Pancreas (tissue), 10 donors: Measurements from ENCODE around the gene FAM186B. TPM values are rescaled to one million over a fixed set of nuclear protein-coding genes. Genes with fewer than 3 reads are reported as not detected.

Experiments
- ATAC-seq, 4 donors: fragments of 200-7000 bp; cut with Tn5 transposase; one replicate each; pipeline versions ENCODE4 v1.8.0 to v1.9.1; 2020; ENCODE audit warnings: mild to moderate bottlenecking in 4 of 4, moderate library complexity in 4 of 4
- DNase-seq, 6 donors: peaks; one replicate each; pipeline ENCODE4 v3.0.0-alpha.2; 2020
- FAIRE-seq: peaks from 2 replicates; lab custom pipeline; 2012; peaks lifted over from hg19 to GRCh38; lab: Jason Lieb, UNC
- H3K27ac ChIP-seq, 4 donors: fragments of 200-600 bp; sonication (generic); 1 replicate in 3 of 4; 2 replicates in 1 of 4; pipeline versions ENCODE4 v1.5.0 to v1.8.0; 2020
- H3K27me3 ChIP-seq, 4 donors: fragments of 200-600 bp; one replicate each; pipeline ENCODE4 v1.8.0; 2021
- H3K36me3 ChIP-seq, 3 donors: fragments of 200-600 bp; sonication (generic) in 1 of 3; one replicate each; pipeline versions ENCODE4 v1.5.0 to v1.8.0; 2020 to 2021
- H3K4me1 ChIP-seq, 3 donors: fragments of 200-600 bp; one replicate each; pipeline ENCODE4 v1.8.0; 2021
- H3K4me3 ChIP-seq, 4 donors: fragments of 200-600 bp; sonication (generic) in 2 of 4; one replicate each; pipeline versions ENCODE4 v1.5.0 to v1.8.0; 2020 to 2021
- H3K9me3 ChIP-seq, 4 donors: fragments of 200-600 bp; one replicate each; pipeline ENCODE4 v1.8.0; 2021
- WGBS, 2 donors: extraction: QIAGEN DNeasy Blood & Tissue Kit; methylation state at CpG; one replicate each; pipeline ENCODE4 v1.1.7; 2013; 5-methylcytosine and 5-hydroxymethylcytosine counted together
- intact Hi-C, 3 donors: fragments of 100-400 bp; cut with DNase I; formaldehyde crosslinking; loops; one replicate each; pipeline versions ENCODE4 v1.11.1 to v1.14.2; 2022
- polyA plus RNA-seq, 2 donors: library from polyadenylated mRNA; stranded (reverse); fragments of 200-250 nt; gene quantifications; one replicate each; pipeline ENCODE4 v1.2.3, GENCODE V29; 2013
- total RNA-seq, 6 donors: library from RNA; stranded (reverse); fragmentation: NEBNext Ultra II Directional in 4 of 6; extraction: Animal tissue kit (Norgen Biotek cat#: 25700) in 4 of 6; gene quantifications; one replicate each; pipeline versions ENCODE4 v1.2.1 to v1.2.4, GENCODE V29; 2021 to 2023
- TF ChIP-seq, protein P1 (sequence below), 4 donors: fragments of 200-600 bp; sonication (generic) in 3 of 4; IDR thresholded peaks; one replicate each; pipeline versions ENCODE4 v1.5.0 to v1.8.0; 2021; ENCODE audit warnings: antibody characterized with exemption in 4 of 4
- donor health status: healthy with polysubstance abuse.
- donor health status: DM: no; HTN: no; CAD: no; lungs with moderate emphysema.
- donor health status: DM: no; HTN: no; CAD: no.
- donor health status: control.
- donor health status: control.
- donor health status: Bipolar disorder and iron deficiency.
- donor health status: DM: yes; HTN: yes; CAD: no.
- donor health status: DM: no; HTN: no; CAD: no.
- donor health status: DM: no; HTN: no; CAD: no.
- donor health status: DM: yes; HTN: yes; CAD: no.

Gene FAM186B
- total and polyA plus RNA-seq, 8 donors: 0.49 to 1.7 (median 0.74) TPM

DNA sequence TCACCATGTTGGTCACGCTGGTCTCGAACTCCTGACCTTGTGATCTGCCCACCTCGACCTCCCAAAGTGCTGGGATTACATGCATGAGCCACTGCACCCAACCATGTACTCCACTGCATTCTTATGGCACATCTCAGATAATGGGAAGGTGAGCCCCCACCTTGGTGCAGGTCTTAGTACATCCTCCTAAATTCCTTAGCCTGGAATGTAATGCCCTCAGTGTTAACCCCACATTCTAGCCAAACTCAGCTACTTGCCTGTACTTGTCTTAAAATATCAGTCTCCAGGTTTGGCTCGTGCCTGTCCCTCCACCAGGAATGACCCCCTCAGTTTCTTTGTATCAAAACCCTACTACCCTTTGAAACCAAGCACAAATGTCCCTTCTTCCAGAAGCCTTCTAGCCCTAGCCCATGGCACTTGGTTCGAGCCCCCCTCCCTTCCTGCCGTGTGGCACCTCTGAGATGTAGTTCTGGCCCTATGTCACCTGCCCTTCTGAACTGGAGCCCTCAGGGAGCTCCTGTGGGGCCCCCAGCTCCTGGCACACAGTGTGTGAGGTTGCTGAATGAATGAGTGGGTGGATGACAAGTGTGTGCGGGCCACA, 58.2 kb downstream of the FAM186B start:
- TF ChIP-seq, protein P1, sequence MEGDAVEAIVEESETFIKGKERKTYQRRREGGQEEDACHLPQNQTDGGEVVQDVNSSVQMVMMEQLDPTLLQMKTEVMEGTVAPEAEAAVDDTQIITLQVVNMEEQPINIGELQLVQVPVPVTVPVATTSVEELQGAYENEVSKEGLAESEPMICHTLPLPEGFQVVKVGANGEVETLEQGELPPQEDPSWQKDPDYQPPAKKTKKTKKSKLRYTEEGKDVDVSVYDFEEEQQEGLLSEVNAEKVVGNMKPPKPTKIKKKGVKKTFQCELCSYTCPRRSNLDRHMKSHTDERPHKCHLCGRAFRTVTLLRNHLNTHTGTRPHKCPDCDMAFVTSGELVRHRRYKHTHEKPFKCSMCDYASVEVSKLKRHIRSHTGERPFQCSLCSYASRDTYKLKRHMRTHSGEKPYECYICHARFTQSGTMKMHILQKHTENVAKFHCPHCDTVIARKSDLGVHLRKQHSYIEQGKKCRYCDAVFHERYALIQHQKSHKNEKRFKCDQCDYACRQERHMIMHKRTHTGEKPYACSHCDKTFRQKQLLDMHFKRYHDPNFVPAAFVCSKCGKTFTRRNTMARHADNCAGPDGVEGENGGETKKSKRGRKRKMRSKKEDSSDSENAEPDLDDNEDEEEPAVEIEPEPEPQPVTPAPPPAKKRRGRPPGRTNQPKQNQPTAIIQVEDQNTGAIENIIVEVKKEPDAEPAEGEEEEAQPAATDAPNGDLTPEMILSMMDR (IDR thresholded peaks at IDR 0.05): no peak
- WGBS, 2 donors: 79 to 80% methylated on average over 7 of the region's 7 CpGs
- intact Hi-C loops: no loop called here
- Histone ChIP-seq H3K4me3 (no peak overlapping the region), H3K9me3 (no peaks in the 10 kb centered on the region), H3K4me1 (peaks cover 12 to 21% (median 20%) of the 10 kb centered on the region in 3 donors), H3K36me3 (no peaks in the 10 kb centered on the region), H3K27me3 (no peaks in the 10 kb centered on the region), H3K27ac (no peak overlapping the region)
- ATAC-seq (no peak), FAIRE-seq (no peak), DNase-seq (no peak)

- no peak for ATAC-seq
- intact Hi-C loops: no loop called here
- Histone ChIP-seq H3K4me3 (no peak overlapping the region), H3K27ac (no peak overlapping the region), H3K9me3 (no peaks in the 10 kb centered on the region), H3K27me3 (no peaks in the 10 kb centered on the region), H3K36me3 (no peaks in the 10 kb centered on the region), H3K4me1 (peaks cover 9 to 15% (median 13%) of the 10 kb centered on the region in 3 donors)
- no peak for FAIRE-seq
- DNase-seq: no peak
- TF ChIP-seq, protein P1 (IDR thresholded peaks at IDR 0.05): no peak
- 81 to 94% methylated on average over 3 of the region's 3 CpGs for WGBS, 2 donors
Observed at GRCh38 chr12:49546481-49546880, 59.0 kb downstream of the FAM186B start.

DNA sequence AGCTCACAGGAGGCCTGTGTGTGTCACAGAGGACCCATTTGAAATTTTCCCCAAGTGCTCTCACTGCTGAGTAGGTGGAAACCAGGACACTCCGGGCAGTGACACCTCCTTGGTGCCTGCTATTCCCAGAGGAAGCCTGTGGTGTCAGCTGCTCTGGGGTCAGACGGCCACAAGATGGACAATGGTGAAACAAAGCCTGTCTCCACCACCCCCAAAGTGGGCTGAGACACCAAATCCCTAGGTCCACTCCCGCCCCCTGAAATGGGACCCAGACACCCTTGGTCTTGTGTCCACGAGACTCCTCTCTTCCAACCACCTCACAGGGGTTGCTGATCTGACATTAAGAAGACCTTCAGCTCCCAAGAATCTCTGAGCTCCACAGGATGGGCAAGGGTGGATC, 59.6 kb downstream of the FAM186B start:
- Histone ChIP-seq H3K27ac (no peak overlapping the region), H3K27me3 (no peaks in the 10 kb centered on the region), H3K4me3 (no peak overlapping the region), H3K36me3 (no peaks in the 10 kb centered on the region), H3K4me1 (peaks cover 2 to 8% (median 6%) of the 10 kb centered on the region in 3 donors), H3K9me3 (no peaks in the 10 kb centered on the region)
- FAIRE-seq (no peak), DNase-seq (no peak), ATAC-seq (no peak)
- intact Hi-C loops: no loop called here
- WGBS, 2 donors: 80 to 95% methylated on average over 4 of the region's 4 CpGs
- TF ChIP-seq, protein P1 (IDR thresholded peaks at IDR 0.05): no peak

GRCh38 chr12:49543914-49544815, 61.3 kb downstream of the FAM186B start:
- DNase-seq: peak in 1 of 6 donors; percentile 50
- TF ChIP-seq, protein P1 (IDR thresholded peaks at IDR 0.05): no peak
- no peaks in the 10 kb centered on the region for H3K27me3 ChIP-seq
- 70 to 74% methylated on average over 39 of the region's 39 CpGs for WGBS, 2 donors
- no peak for ATAC-seq
- no peak for FAIRE-seq
- H3K4me1 ChIP-seq: no peaks in the 10 kb centered on the region
- H3K36me3 ChIP-seq: no peaks in the 10 kb centered on the region
- H3K9me3 ChIP-seq: no peaks in the 10 kb centered on the region
- intact Hi-C loops: no loop called here
- no peak overlapping the region for H3K27ac ChIP-seq
- H3K4me3 ChIP-seq: no peak overlapping the region
